Osteoblast (primary cell): ENCODE data around the gene MAP2K1. TPM values are rescaled to one million over a fixed set of nuclear protein-coding genes. Genes with fewer than 3 reads are reported as not detected.

Source experiments
- DNase-seq: peaks from one replicate; pipeline ENCODE4 v3.0.0; 2011; ENCODE audit warnings: low spot score, mixed read lengths; ENCODE audit not compliant: insufficient read length; ENCODE audit errors: missing footprints
- H2AFZ ChIP-seq: 2 replicates; pipeline ENCODE4 v1.6.0; 2011; ENCODE audit warnings: mild to moderate bottlenecking, low read length
- H3K27ac ChIP-seq: 2 replicates; pipeline ENCODE4 v1.5.1; 2011; ENCODE audit warnings: mild to moderate bottlenecking, low read depth, low read length, moderate library complexity
- H3K27me3 ChIP-seq: 2 replicates; pipeline ENCODE4 v1.6.0; 2012; ENCODE audit warnings: mild to moderate bottlenecking, control low read depth, inconsistent platforms, low read length, moderate library complexity; ENCODE audit not compliant: insufficient read depth
- H3K36me3 ChIP-seq: 2 replicates; pipeline ENCODE4 v1.5.1; 2011; ENCODE audit warnings: mild to moderate bottlenecking, low read length, control low read depth, moderate library complexity; ENCODE audit not compliant: insufficient read depth
- H3K4me1 ChIP-seq: 2 replicates; pipeline ENCODE4 v1.5.1; 2011; ENCODE audit warnings: mild to moderate bottlenecking, low read length, control low read depth, moderate library complexity; ENCODE audit not compliant: insufficient read depth
- H3K4me2 ChIP-seq: 2 replicates; pipeline ENCODE4 v1.6.0; 2011; ENCODE audit warnings: mild to moderate bottlenecking, low read length; ENCODE audit not compliant: insufficient read depth
- H3K4me3 ChIP-seq: fragments of 200-600 bp; sonication (generic); 3 replicates; pipeline ENCODE4 v1.5.1; 2012; ENCODE audit warnings: mild to moderate bottlenecking, low read length, inconsistent platforms; ENCODE audit not compliant: insufficient read depth
- H3K79me2 ChIP-seq: 2 replicates; pipeline ENCODE4 v1.6.0; 2012; ENCODE audit warnings: mild to moderate bottlenecking, low read length, control low read depth, inconsistent platforms; ENCODE audit not compliant: insufficient read depth
- H3K9me3 ChIP-seq: 2 replicates; pipeline ENCODE4 v1.5.1; 2011; ENCODE audit warnings: low read depth, low read length, control low read depth
- H4K20me1 ChIP-seq: 2 replicates; pipeline ENCODE4 v1.6.0; 2012; ENCODE audit warnings: mild to moderate bottlenecking, low read length, control low read depth; ENCODE audit not compliant: insufficient read depth
- CTCF ChIP-seq: IDR thresholded peaks from 2 replicates; pipeline ENCODE4 v1.5.1; 2011; ENCODE audit warnings: mild to moderate bottlenecking, low read depth, low read length, moderate library complexity; ENCODE audit errors: extremely low read depth
- total RNA-seq: library from RNA; depleted of rRNA; stranded (reverse); fragments of >200 nt; gene quantifications from 2 replicates; pipeline ENCODE4 v1.2.3, GENCODE V29; 2012

Gene MAP2K1
- total RNA-seq, 1 donor: 19.2 TPM

- Histone ChIP-seq H3K79me2 (peaks cover 73% of the 10 kb centered on the region), H3K27ac (peak overlapping the region; percentile 92), H2AFZ (peak overlapping the region; percentile 90), H3K4me2 (peak overlapping the region; percentile 93), H4K20me1 (peaks cover 33% of the 10 kb centered on the region), H3K9me3 (no peaks in the 10 kb centered on the region), H3K4me1 (peaks cover 18% of the 10 kb centered on the region), H3K27me3 (no peaks in the 10 kb centered on the region), H3K36me3 (peaks cover 48% of the 10 kb centered on the region), H3K4me3 (peak overlapping the region; percentile 78)
- no peak for TF ChIP-seq CTCF
- DNase-seq: no peak
Measured at GRCh38 chr15:66503780-66504562, 117.3 kb downstream of the MAP2K1 start.

- Histone ChIP-seq H3K4me3 (peak within 1 kb of the TSS; percentile 78), H3K27me3 (no peaks in the 10 kb centered on the region), H3K79me2 (peaks cover 73% of the 10 kb centered on the region), H3K4me1 (peaks cover 18% of the 10 kb centered on the region), H4K20me1 (peaks cover 31% of the 10 kb centered on the region), H3K4me2 (peak within 1 kb of the TSS; percentile 93), H3K9me3 (no peaks in the 10 kb centered on the region), H2AFZ (peak within 1 kb of the TSS; percentile 90), H3K36me3 (peaks cover 40% of the 10 kb centered on the region), H3K27ac (peak within 1 kb of the TSS; percentile 92)
- TF ChIP-seq CTCF: no peak
- peak; percentile 89 for DNase-seq
Measured at GRCh38 chr15:66504563-66505429, 118.1 kb downstream of the MAP2K1 start, which contains the start of the genes RPL4 and ZWILCH. Gene RPL4 (minus strand): TSS chr15:66504855. CDS start chr15:66504790, 65 bp downstream. Gene ZWILCH (plus strand): TSS chr15:66505326. CDS start chr15:66505339, 13 bp downstream.

- Histone ChIP-seq H3K27me3 (no peaks in the 10 kb centered on the region), H3K27ac (peak overlapping the region; percentile 92), H3K79me2 (peaks cover 73% of the 10 kb centered on the region), H3K4me2 (peak overlapping the region; percentile 93), H4K20me1 (peaks cover 31% of the 10 kb centered on the region), H2AFZ (peak overlapping the region; percentile 90), H3K4me1 (peaks cover 18% of the 10 kb centered on the region), H3K36me3 (peaks cover 34% of the 10 kb centered on the region), H3K9me3 (no peaks in the 10 kb centered on the region), H3K4me3 (peak overlapping the region; percentile 78)
- no peak for DNase-seq
- no peak for TF ChIP-seq CTCF
Measured at GRCh38 chr15:66505430-66505811, 118.7 kb downstream of the MAP2K1 start.

GRCh38 chr15:66505818-66506217 is 119.1 kb downstream of the MAP2K1 start:
- Histone ChIP-seq H3K27me3 (no peaks in the 10 kb centered on the region), H3K27ac (peak overlapping the region; percentile 92), H4K20me1 (peaks cover 30% of the 10 kb centered on the region), H3K79me2 (peaks cover 73% of the 10 kb centered on the region), H3K36me3 (peaks cover 30% of the 10 kb centered on the region), H3K4me3 (peak overlapping the region; percentile 78), H3K4me2 (peak overlapping the region; percentile 93), H3K9me3 (no peaks in the 10 kb centered on the region), H3K4me1 (peaks cover 18% of the 10 kb centered on the region), H2AFZ (peak overlapping the region; percentile 90)
- no peak for DNase-seq
- no peak for TF ChIP-seq CTCF
